Neural progenitor cell (in vitro differentiated cells): Measurements from ENCODE around the gene BCAS1. TPM values are rescaled to one million over a fixed set of nuclear protein-coding genes. Genes with fewer than 3 reads are reported as not detected.
A peak's percentile ranks its signal among the peaks of the same experiment; 100 is the strongest.
"Not testable (repeated sequence)": the region's sequence is repeated elsewhere in the genome, so short reads cannot be mapped to it uniquely, and the experiment has no call there.

Source experiments
- DNase-seq: peaks from one replicate; pipeline ENCODE4 v3.0.0-alpha.2; 2016; ENCODE audit warnings: low spot score
- H2AFZ ChIP-seq: fragments of 200-600 bp; sonication (generic); replicated peaks from 2 replicates; pipeline ENCODE4 v1.6.1; 2016; ENCODE audit warnings: antibody characterized with exemption
- H3F3A ChIP-seq: fragments of 200-600 bp; sonication (generic); 2 replicates; pipeline ENCODE4 v1.6.1; 2016; ENCODE audit warnings: antibody characterized with exemption, low read depth
- H3K27ac ChIP-seq: fragments of 200-600 bp; sonication (generic); 2 replicates; pipeline ENCODE4 v1.5.1; 2016; ENCODE audit warnings: mild to moderate bottlenecking
- H3K27me3 ChIP-seq: fragments of 200-600 bp; sonication (generic); 2 replicates; pipeline ENCODE4 v1.6.1; 2016; ENCODE audit warnings: mild to moderate bottlenecking, moderate library complexity
- H3K36me3 ChIP-seq: fragments of 200-600 bp; sonication (generic); 2 replicates; pipeline ENCODE4 v1.5.1; 2016
- H3K4me1 ChIP-seq: fragments of 200-600 bp; sonication (generic); 2 replicates; pipeline ENCODE4 v1.6.1; 2016; ENCODE audit warnings: mixed run types
- H3K4me2 ChIP-seq: fragments of 200-600 bp; sonication (generic); 2 replicates; pipeline ENCODE4 v1.6.1; 2016
- H3K4me3 ChIP-seq: fragments of 200-600 bp; sonication (generic); 2 replicates; pipeline ENCODE4 v1.5.1; 2016
- H3K79me2 ChIP-seq: fragments of 200-600 bp; sonication (generic); 2 replicates; pipeline ENCODE4 v1.6.1; 2016; ENCODE audit warnings: low read depth
- H3K9ac ChIP-seq: fragments of 200-600 bp; sonication (generic); 2 replicates; pipeline ENCODE4 v1.6.1; 2016
- H3K9me3 ChIP-seq: fragments of 200-600 bp; sonication (generic); 2 replicates; pipeline ENCODE4 v1.5.1; 2016; ENCODE audit warnings: low read depth
- H4K20me1 ChIP-seq: fragments of 200-600 bp; sonication (generic); 2 replicates; pipeline ENCODE4 v1.6.1; 2016; ENCODE audit warnings: low read depth
- H3K27ac Mint-ChIP-seq: 3 replicates; pipeline ENCODE4 v1.8.0; 2021; ENCODE audit warnings: mixed read lengths
- H3K27me3 Mint-ChIP-seq: 2 replicates; pipeline ENCODE4 v1.8.0; 2022; ENCODE audit warnings: low read depth, mild to moderate bottlenecking, inconsistent platforms, moderate library complexity, mixed read lengths; ENCODE audit not compliant: insufficient read depth
- H3K36me3 Mint-ChIP-seq: 3 replicates; pipeline ENCODE4 v1.8.0; 2021; ENCODE audit warnings: mixed read lengths
- H3K4me1 Mint-ChIP-seq: 3 replicates; pipeline ENCODE4 v1.8.0; 2021; ENCODE audit warnings: mixed read lengths
- H3K4me3 Mint-ChIP-seq: 3 replicates; pipeline ENCODE4 v1.8.0; 2021; ENCODE audit warnings: mild to moderate bottlenecking, moderate library complexity, mixed read lengths
- H3K9me3 Mint-ChIP-seq: 3 replicates; pipeline ENCODE4 v1.8.0; 2020; ENCODE audit warnings: mixed read lengths
- EZH2 ChIP-seq: fragments of 200-600 bp; sonication (generic); IDR thresholded peaks from 2 replicates; pipeline ENCODE4 v1.6.1; 2017; ENCODE audit warnings: antibody characterized with exemption, mild to moderate bottlenecking, moderate library complexity
- EZH2phosphoT487 ChIP-seq: fragments of 200-600 bp; sonication (generic); IDR thresholded peaks from 2 replicates; pipeline ENCODE4 v1.6.1; 2017; ENCODE audit warnings: antibody characterized with exemption
- total RNA-seq: library from RNA; depleted of rRNA; stranded (reverse); fragments of >200 nt; gene quantifications from 2 replicates; pipeline ENCODE4 v1.2.3, GENCODE V29; 2015; ENCODE audit warnings: low replicate concordance
- TF ChIP-seq, protein P1 (sequence below): fragments of 200-600 bp; sonication (generic); IDR thresholded peaks from 2 replicates; pipeline ENCODE4 v1.5.1; 2017; ENCODE audit warnings: antibody characterized with exemption, mild to moderate bottlenecking

Gene BCAS1
- total RNA-seq, 1 donor from 2014 or later: not detected

- H3K9ac ChIP-seq: no peak overlapping the region
- peak overlapping the region; percentile 74 for H2AFZ ChIP-seq
- H3K27ac Mint-ChIP-seq: peak overlapping the region; percentile 65
Observed at GRCh38 chr20:53934421-53935343, 135.7 kb downstream of the BCAS1 start.

GRCh38 chr20:53933232-53933846 is 137.1 kb downstream of the BCAS1 start:
- Mint-ChIP-seq H3K27ac (no peak overlapping the region), H3K4me1 (peaks cover 22% of the 10 kb centered on the region), H3K27me3 (no peaks in the 10 kb centered on the region), H3K4me3 (no peak overlapping the region), H3K36me3 (no peaks in the 10 kb centered on the region), H3K9me3 (no peaks in the 10 kb centered on the region)
- Histone ChIP-seq H3K36me3 (no peaks in the 10 kb centered on the region), H3K27ac (no peak overlapping the region), H3K27me3 (no peaks in the 10 kb centered on the region), H3K4me3 (no peak overlapping the region), H3K9me3 (no peaks in the 10 kb centered on the region), H3K4me2 (no peak overlapping the region), H3F3A (peaks cover 7% of the 10 kb centered on the region), H2AFZ (no peak overlapping the region), H4K20me1 (no peaks in the 10 kb centered on the region), H3K79me2 (no peaks in the 10 kb centered on the region), H3K9ac (no peak overlapping the region), H3K4me1 (peaks cover 14% of the 10 kb centered on the region)
- no peak for DNase-seq
- no peak for TF ChIP-seq EZH2phosphoT487
- TF ChIP-seq, protein P1, sequence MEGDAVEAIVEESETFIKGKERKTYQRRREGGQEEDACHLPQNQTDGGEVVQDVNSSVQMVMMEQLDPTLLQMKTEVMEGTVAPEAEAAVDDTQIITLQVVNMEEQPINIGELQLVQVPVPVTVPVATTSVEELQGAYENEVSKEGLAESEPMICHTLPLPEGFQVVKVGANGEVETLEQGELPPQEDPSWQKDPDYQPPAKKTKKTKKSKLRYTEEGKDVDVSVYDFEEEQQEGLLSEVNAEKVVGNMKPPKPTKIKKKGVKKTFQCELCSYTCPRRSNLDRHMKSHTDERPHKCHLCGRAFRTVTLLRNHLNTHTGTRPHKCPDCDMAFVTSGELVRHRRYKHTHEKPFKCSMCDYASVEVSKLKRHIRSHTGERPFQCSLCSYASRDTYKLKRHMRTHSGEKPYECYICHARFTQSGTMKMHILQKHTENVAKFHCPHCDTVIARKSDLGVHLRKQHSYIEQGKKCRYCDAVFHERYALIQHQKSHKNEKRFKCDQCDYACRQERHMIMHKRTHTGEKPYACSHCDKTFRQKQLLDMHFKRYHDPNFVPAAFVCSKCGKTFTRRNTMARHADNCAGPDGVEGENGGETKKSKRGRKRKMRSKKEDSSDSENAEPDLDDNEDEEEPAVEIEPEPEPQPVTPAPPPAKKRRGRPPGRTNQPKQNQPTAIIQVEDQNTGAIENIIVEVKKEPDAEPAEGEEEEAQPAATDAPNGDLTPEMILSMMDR: no peak
- no peak for TF ChIP-seq EZH2

More at GRCh38 chr20:53934421-53935343, 135.7 kb downstream of the BCAS1 start:
- DNase-seq: no peak
- no peak for TF ChIP-seq EZH2
- no peak for TF ChIP-seq EZH2phosphoT487
- TF ChIP-seq, protein P1: no peak
- Mint-ChIP-seq H3K27me3 (no peaks in the 10 kb centered on the region), H3K4me3 (no peak overlapping the region), H3K4me1 (peaks cover 24% of the 10 kb centered on the region), H3K9me3 (no peaks in the 10 kb centered on the region), H3K36me3 (no peaks in the 10 kb centered on the region)
- H3K36me3 ChIP-seq: no peaks in the 10 kb centered on the region
- H3K4me3 ChIP-seq: no peak overlapping the region
- peak overlapping the region; percentile 28 for H3K4me2 ChIP-seq
- H3K4me1 ChIP-seq: peaks cover 20% of the 10 kb centered on the region
- no peaks in the 10 kb centered on the region for H4K20me1 ChIP-seq
- H3K9me3 ChIP-seq: no peaks in the 10 kb centered on the region
- H3F3A ChIP-seq: peaks cover 10% of the 10 kb centered on the region
- no peaks in the 10 kb centered on the region for H3K79me2 ChIP-seq
- no peaks in the 10 kb centered on the region for H3K27me3 ChIP-seq
- H3K27ac ChIP-seq: no peak overlapping the region

- not testable (repeated sequence) for H3K4me2 ChIP-seq, H3K4me3 Mint-ChIP-seq, H3K27me3 Mint-ChIP-seq, H3K27ac Mint-ChIP-seq, DNase-seq, H4K20me1 ChIP-seq, H3F3A ChIP-seq, H3K27ac ChIP-seq, H2AFZ ChIP-seq, H3K9ac ChIP-seq, H3K9me3 ChIP-seq, H3K9me3 Mint-ChIP-seq, H3K79me2 ChIP-seq, H3K36me3 Mint-ChIP-seq, H3K4me3 ChIP-seq, H3K27me3 ChIP-seq, H3K36me3 ChIP-seq
- H3K4me1 ChIP-seq: peaks cover 14% of the 10 kb centered on the region
- H3K4me1 Mint-ChIP-seq: peaks cover 22% of the 10 kb centered on the region
Observed at GRCh38 chr20:53932655-53933192, 137.7 kb downstream of the BCAS1 start.
